Adipocyte (in vitro differentiated cells): Measurements from ENCODE around the gene POLN.

ENCODE experiments used
- DNase-seq: peaks from one replicate; pipeline ENCODE4 v3.0.0-alpha.2; 2015; ENCODE audit warnings: low read depth
- H3K27me3 ChIP-seq: replicated peaks from 2 replicates; pipeline ENCODE4 v1.7.0; 2013; ENCODE audit warnings: mild to moderate bottlenecking, low read length, moderate library complexity; ENCODE audit not compliant: control insufficient read depth, insufficient read depth
- H3K36me3 ChIP-seq: 2 replicates; pipeline ENCODE4 v1.7.0; 2013; ENCODE audit warnings: low read length, mild to moderate bottlenecking, moderate library complexity; ENCODE audit not compliant: control insufficient read depth, insufficient read depth, severe bottlenecking
- H3K4me1 ChIP-seq: 2 replicates; pipeline ENCODE4 v1.7.0; 2013; ENCODE audit warnings: mild to moderate bottlenecking, low read length, moderate library complexity; ENCODE audit not compliant: control insufficient read depth, insufficient read depth
- H3K4me3 ChIP-seq: 2 replicates; pipeline ENCODE4 v1.7.0; 2013; ENCODE audit warnings: mild to moderate bottlenecking, low read length, moderate library complexity
- H3K9ac ChIP-seq: 2 replicates; pipeline ENCODE4 v1.7.0; 2013; ENCODE audit warnings: mild to moderate bottlenecking, low read length, moderate library complexity
- H3K9me3 ChIP-seq: 2 replicates; pipeline ENCODE4 v1.7.0; 2013; ENCODE audit warnings: mild to moderate bottlenecking, low read length, moderate library complexity; ENCODE audit not compliant: control insufficient read depth

POLN gene

DNA sequence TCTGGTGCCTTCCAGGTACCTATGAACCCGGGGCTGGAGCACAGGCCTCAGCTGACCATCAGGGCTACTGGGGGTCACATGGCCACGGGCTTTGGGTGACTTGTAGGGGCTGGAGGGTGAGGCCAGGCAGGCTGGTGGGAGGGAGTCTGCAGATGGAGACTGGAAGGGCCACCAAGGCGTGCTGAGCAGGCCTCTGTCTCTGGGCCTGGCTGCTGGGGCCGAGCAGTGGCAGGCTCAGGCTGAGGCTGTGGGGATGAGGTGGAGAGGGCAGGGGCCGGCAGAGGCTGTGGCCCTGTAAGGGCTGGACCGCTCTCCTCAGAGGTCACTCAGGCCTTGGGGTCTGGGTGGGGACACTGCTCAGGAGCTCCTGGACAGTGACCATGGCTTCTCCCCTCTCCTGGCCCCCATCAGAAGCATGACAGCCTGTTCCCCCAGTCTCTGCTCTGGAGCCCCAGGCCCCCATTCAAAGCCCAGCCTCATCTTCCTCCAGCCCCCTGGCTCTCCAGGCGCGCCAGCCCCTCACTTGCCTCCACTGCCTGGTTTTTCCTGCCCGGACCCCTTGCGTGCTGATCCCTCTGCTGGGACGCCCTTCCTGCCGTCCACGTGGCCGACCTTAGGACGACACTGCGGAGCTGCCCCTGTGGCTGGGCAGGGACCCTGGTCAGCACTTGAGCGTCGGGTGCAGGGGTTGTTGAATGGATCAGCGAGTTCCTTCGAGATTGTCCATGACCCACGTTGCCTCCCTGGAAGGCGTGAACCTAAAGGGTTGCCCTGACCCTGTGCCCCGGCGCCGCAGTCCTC is 193.9 kb downstream of the POLN start:
- no peaks in the 10 kb centered on the region for H3K36me3 ChIP-seq
- no peak overlapping the region for H3K4me3 ChIP-seq
- DNase-seq = no peak
- H3K4me1 ChIP-seq = no peaks in the 10 kb centered on the region
- no peak overlapping the region for H3K9ac ChIP-seq
- H3K9me3 ChIP-seq = no peaks in the 10 kb centered on the region
- H3K27me3 ChIP-seq = peaks cover 35% of the 10 kb centered on the region

DNA sequence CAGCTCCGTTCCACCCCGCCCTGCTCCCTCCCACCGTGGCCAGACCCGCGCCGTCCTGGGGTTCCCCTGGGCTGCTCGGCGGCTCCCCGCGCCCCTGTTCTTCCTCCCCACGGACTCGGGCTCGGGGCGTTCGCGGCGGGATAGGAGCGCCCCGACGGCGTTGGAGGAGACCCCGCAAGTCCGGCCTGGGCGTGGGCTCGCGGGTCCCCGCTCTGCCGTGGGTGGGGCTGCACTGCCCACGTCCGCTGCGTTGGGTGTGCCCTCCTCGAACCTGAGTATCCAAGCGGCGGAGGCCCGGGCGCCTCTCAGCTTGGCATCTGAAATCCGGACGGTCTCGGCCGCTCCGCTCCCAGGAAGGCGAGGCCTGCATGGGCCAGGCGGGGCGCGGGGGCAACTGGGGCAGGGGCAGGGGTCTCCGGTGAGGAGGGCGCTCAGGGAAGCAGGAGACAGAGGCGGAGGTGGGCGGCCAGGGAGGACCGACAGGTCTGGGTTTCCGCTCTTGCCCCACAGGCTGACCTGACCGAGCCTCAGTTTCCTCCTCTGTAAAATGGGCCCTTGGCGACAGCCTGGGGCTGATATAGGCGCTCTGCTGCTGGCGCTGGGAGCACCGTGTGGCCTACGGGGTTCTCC is 194.8 kb downstream of the POLN start:
- H3K36me3 ChIP-seq = no peaks in the 10 kb centered on the region
- no peaks in the 10 kb centered on the region for H3K9me3 ChIP-seq
- H3K4me1 ChIP-seq = no peaks in the 10 kb centered on the region
- H3K4me3 ChIP-seq = no peak overlapping the region
- no peak overlapping the region for H3K9ac ChIP-seq
- H3K27me3 ChIP-seq = peaks cover 27% of the 10 kb centered on the region
- no peak for DNase-seq

DNA sequence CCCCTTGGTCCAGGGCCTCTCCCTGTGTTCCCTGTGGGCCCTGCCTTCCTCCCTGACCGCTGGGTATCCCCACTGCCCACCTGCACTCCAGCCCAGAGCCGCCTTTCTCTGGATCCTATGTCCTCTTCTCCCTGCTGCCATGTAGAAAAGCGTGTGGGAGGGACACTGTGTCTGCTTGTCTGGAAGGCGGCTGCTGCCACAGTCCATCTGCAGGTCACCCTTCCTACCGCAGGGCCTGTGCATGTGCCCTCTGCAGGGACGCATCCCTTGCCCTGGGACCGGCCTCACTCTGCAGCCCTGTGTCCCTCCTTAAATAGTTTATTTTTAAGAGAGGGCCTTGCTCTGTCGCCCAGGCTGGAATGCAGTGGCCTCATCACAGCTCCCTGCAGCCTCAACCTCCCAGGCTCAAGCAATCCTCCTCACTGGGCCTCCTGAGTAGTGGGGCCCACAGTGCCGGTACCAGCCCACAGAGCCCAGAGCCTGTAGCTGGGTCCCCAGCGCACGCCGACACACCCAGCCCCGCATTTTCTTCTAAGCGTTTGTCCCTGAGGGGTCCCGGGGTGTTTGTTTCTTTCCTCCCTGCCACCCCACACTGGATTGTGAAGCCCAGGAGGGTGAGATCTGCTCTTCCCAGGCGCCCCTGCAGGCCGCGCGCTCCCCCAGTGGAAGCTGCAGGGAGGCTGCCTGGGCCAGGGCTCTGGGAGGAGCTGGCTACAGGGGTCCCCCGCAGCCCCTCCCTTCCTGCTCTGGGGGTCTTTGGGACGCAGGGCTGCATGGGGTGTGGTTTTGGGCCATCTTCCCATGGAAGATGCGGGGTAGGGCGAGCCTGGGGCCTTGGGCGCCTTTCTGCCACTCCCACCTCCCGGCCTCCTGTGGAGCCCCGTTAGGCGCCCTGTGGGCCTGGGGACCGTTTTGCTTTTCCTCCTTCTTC is 195.6 kb downstream of the POLN start:
- Histone ChIP-seq H3K4me1 (peaks cover 4% of the 10 kb centered on the region), H3K4me3 (no peak overlapping the region), H3K9ac (no peak overlapping the region), H3K27me3 (peaks cover 22% of the 10 kb centered on the region), H3K36me3 (no peaks in the 10 kb centered on the region), H3K9me3 (no peaks in the 10 kb centered on the region)
- no peak for DNase-seq

DNA sequence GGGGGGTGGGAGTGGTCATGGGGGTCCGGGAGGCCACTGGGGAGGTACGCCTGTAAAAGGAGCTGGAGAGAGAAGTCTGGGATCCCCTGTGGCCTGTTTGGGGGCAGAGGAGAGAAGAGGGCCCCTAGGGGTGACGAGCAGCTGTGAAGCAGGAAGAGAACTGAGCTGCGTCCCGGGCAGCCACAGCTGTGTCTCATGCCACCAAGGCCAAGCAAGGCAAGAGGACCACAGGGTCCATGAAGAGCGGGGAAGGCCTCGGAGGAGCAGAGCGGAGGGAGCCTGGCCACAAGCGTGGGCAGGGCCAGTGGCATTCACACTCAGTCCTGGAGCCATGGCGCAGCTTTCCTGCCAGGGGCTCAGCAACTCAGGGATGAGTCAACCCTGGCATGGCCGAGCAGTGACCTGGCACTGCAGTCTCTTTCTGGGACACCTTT is 196.4 kb downstream of the POLN start:
- Histone ChIP-seq H3K36me3 (no peaks in the 10 kb centered on the region), H3K9ac (no peak overlapping the region), H3K27me3 (peaks cover 14% of the 10 kb centered on the region), H3K9me3 (no peaks in the 10 kb centered on the region), H3K4me3 (no peak overlapping the region), H3K4me1 (peaks cover 4% of the 10 kb centered on the region)
- no peak for DNase-seq

DNA sequence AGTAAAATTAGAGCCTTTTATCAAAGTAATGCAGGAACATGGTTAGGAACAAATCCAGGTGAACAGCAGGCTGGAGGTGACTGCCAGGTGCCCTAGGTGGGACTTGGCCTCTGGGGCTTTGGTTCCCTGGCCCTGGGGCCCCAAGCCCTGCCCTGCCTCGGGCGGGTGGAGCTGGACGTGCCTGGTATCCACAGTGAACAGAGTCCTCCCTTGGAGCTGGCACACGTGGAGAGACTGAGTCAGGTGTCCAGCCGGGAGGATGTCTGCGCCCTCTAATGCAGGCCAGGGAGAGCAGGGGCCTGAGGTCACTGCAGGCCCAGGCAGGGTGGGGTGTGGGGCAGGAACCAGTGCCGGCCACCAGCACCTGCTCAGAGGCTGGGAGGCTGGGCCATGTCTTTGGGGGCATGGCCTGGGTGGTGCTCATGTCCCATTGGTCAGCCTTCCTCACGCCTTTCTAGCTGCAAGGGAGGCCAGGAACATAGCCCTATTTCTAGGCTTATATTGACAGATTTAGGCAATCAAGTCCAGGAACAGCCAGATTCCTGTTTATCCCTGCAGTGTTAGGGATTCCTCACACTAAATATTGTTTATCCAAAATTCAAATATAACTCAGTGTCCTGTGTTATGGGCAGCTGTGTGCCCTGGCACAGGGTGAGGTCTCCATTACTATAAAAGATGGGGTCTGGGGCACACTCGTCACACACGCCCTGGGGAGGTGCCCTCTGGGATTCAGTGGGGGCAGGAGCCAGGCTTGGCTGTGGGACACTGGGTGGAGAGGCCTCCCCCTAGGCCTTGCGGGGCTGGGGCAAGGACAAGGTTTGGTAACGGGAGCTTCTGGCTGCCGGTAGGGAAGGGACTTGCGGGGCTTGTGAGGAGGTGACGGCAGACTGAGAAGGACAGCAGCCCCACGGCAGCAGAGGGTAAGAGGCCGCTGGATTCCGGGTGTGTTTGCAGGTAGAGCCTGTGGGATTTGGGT is 197.1 kb downstream of the POLN start:
- no peak for DNase-seq
- Histone ChIP-seq H3K4me1 (peaks cover 4% of the 10 kb centered on the region), H3K27me3 (peaks cover 10% of the 10 kb centered on the region), H3K9ac (no peak overlapping the region), H3K4me3 (no peak overlapping the region), H3K36me3 (no peaks in the 10 kb centered on the region), H3K9me3 (no peaks in the 10 kb centered on the region)

DNA sequence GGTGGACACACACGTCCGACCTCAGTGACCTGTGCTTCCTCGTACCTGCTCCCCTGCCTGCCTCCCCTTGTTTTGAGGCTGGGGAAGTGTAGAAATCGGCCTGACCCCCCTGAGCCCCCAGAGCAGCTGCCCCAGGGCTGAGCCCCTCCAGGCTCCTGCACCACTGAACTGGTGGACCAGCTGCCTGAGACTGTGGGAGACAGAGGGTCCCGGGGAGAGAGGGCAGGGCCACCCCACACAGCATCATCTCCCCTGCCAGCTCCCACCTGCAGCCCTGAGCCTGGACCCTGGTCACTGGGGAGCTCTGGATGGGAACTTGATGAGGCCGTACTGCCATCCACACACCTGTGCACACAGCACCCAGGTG is 197.8 kb downstream of the POLN start:
- Histone ChIP-seq H3K9me3 (no peaks in the 10 kb centered on the region), H3K4me1 (peaks cover 4% of the 10 kb centered on the region), H3K4me3 (no peak overlapping the region), H3K27me3 (peaks cover 10% of the 10 kb centered on the region), H3K36me3 (no peaks in the 10 kb centered on the region), H3K9ac (no peak overlapping the region)
- DNase-seq = no peak

DNA sequence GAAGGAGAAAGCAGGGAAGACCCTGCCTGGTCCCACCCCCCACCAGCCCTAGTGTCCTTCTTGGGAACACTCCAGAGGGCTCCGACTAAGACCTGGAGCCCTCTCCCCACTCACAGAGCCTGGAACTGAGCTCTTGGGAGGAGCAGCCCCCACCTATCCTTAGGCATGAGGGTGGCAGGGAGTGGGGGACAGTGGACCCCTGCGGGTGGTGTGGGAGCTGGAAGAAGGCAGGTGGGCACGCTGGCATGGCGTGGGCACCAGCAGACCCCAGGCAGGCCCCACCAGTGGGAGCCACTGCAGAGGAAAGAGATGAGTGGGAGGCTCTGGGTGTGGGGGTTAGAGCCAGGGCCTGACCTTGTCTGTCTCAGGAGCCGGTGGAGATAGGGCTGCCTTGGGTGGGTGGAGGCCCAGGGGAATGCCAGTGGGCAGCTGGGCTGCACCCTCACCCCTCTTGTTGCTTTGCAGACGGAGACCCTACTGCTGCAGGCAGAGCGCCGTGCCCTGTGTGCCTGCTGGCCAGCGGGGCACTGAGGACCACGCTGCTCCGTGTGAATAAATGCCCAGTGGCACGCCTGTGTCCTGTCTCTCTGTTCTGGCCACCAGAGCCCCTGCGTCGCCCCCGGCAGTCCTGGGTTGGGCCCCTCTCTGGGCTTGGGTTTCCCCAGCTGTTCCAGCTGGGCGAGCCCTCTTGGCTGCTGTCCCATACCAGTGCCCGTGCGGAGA is 198.4 kb downstream of the POLN start:
- Histone ChIP-seq H3K36me3 (no peaks in the 10 kb centered on the region), H3K9me3 (no peaks in the 10 kb centered on the region), H3K9ac (no peak overlapping the region), H3K4me1 (peaks cover 4% of the 10 kb centered on the region), H3K4me3 (no peak overlapping the region), H3K27me3 (peaks cover 10% of the 10 kb centered on the region)
- DNase-seq = no peak

DNA sequence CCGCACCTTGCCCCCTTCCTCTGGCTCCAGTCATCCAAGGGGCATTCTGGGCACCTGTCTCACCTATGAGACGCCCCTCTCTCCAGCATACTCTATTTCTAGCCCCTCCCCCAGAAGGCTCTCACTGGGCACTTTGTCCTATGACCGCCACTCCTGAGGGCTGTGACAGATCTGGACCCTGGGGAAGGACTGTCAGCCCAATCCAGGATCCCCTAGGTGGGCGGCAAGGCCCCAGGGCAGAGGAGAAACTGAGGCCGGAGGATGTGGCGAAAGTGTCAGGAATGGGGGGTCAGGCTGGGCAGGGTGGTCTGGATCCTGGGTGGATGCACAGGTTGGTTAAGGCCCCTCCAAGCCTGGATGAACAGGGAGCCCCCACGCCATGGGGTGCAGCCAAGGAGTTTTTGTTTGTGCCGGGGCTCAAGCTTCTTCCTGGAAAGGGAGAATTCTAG is 198.9 kb downstream of the POLN start:
- Histone ChIP-seq H3K9ac (no peak overlapping the region), H3K36me3 (no peaks in the 10 kb centered on the region), H3K4me3 (no peak overlapping the region), H3K9me3 (no peaks in the 10 kb centered on the region), H3K27me3 (peaks cover 5% of the 10 kb centered on the region), H3K4me1 (peaks cover 4% of the 10 kb centered on the region)
- no peak for DNase-seq

DNA sequence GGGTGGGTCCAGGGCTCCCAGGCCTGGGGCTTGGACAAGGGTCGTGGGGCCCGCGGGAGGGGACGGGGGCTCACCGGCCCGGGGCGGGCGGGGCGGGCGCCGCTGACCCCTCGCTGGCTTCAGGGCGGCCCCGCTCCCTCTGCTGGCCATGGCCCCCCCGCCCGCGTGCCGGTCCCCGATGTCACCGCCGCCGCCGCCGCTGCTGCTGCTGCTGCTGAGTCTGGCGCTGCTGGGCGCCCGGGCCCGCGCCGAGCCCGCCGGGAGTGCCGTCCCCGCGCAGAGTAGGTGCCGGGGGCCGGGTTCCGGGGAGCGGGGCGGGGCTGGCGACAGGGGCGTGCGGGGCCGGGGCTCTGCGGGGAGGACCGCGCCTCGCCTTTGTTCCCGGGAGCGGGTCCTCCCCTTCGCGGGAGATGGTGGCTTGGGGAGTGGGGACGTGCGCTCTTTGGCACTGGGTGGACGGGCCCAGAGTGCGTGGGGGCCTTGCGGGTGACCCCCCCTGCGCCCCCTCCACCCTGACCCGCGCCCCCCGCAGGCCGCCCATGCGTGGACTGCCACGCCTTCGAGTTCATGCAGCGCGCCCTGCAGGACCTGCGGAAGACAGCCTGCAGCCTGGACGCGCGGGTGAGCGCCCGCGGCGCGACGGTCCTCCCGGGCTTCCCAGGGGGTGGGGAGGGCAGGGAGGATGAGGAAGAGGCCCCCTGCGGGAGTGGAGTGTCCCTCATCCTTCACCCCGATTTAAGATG is 199.5 kb downstream of the POLN start:
- Histone ChIP-seq H3K36me3 (no peaks in the 10 kb centered on the region), H3K9ac (no peak overlapping the region), H3K9me3 (no peaks in the 10 kb centered on the region), H3K4me1 (peaks cover 4% of the 10 kb centered on the region), H3K4me3 (peak overlapping the region; percentile 84), H3K27me3 (peaks cover 5% of the 10 kb centered on the region)
- DNase-seq = peak; percentile 67
